IPS-NIHi11 (cell line): ENCODE data around the gene ZNF611.
"Not testable (repeated sequence)": the region's sequence is repeated elsewhere in the genome, so short reads cannot be mapped to it uniquely, and the experiment has no call there.

ENCODE experiments used
- DNase-seq: peaks from one replicate; pipeline ENCODE4 v3.0.0; 2012; ENCODE audit warnings: mixed read lengths, low spot score

Gene ZNF611

DNA sequence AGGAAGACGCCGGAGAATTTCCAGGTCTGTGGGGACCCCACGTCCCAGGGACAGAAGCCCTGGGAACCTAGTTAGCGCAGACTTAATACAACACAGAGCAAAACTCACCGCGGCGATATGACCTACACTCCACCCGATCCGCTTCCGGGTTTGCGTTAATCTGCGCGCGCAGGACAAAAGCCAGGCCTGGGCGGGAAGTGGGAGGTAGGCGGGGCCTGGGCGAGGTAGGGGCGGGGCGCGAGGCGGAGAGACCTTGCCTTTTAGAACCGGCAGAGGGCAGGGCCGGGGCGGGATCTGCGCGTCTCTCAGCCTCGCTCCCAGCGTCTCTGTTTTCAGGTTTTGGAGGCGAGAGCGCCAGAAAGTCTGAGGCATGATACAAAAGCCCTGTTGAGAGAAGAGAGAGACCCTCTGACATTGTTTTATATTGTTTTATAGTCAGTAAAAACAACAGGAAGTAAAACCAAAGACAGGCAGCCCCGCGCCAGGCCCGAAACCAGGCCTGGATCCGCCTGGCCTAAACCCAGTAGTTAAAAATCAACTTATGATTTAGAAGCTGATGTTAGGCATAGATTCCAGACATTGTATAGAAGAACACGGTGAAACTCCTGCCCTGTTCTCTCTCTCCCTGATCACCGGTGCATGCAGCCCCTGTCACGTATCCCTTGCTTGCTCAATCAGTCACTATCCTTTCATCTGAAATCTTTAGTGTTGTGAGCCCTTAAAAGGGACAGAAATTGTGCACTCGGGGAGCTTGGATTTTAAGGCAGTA lies at the start of gene ZNF611:
Gene ZNF611, minus strand, starts transcription at position 152 of the 769 bp plus-strand sequence. CDS start 19,150 bp downstream, outside the sequence.
- peak; percentile 89 for DNase-seq

DNA sequence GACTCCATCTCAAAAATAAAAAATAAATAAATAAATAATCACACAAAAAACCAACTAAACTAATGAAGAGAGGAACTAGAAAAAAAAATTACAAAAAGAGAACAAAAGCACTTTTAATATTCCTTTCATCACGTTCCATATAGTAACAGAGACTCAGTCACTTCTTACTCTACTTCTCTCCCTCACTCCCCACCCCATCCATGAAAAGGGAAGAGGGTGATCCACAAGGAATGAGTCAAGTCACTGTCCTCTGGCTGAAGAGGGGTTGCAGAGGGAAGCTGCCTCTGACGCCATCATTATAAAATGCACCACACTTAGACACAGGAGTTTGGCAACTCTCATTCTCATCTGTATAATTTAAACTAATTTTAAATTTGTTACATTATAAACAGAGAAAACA lies 48.0 kb upstream of the ZNF611 start:
- DNase-seq, result not testable (repeated sequence)

DNA sequence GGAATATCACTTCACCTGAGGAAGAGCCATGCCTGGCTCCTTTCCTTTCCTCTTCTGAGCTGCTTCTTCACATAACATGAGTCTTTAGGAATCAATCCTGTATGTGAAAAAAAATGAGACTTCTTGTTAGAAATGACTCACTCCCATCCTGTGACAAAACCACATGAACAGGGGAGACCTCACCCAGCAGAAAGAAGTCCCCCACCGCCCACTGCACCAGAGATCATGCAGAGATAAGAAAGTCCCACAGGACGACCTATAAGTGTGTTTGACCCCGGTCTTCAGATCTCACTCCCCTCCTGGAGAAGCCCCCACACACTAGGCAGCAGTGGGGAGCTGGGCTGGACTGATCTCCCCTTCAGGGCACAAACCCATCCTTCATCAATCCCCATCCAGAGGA lies 44.0 kb upstream of the ZNF611 start:
- DNase-seq, result no peak

DNA sequence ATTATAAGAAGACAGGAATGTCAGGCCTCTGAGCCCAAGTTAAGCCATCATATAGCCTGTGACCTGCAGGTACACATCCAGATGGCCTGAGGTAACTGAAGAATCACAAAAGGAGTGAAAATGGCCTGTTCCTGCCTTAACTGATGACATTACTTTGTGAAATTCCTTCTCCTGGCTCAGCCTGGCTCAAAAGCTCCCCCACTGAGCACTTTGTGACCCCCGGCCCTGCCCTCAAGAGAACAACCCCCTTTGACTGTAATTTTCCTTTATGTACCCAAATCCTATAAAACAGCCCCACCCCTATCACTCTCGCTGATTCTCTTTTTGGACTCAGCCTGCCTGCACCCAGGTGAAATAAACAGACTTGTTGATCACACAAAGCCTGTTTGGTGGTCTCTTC lies 21.6 kb upstream of the ZNF611 start:
- not testable (repeated sequence) for DNase-seq

DNA sequence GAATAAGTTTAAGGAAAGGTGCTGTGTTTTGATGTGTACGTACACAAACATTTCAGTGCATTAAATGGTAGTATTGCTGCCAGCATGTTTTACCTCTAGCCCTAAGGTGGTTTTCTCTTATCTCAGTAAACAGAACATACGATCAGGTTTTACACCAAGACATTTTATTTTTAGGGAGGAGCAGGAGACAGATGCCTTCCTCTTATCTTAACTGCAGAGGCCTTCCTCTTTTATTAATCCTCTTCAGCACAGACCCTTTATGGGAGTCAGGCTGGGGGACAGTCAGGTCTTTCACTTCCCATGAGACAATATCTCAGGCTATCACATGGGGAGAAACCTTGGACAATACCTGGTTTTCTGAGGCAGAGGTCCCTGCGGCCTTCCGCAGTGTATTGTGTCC lies 14.9 kb upstream of the ZNF611 start:
- DNase-seq, result no peak

DNA sequence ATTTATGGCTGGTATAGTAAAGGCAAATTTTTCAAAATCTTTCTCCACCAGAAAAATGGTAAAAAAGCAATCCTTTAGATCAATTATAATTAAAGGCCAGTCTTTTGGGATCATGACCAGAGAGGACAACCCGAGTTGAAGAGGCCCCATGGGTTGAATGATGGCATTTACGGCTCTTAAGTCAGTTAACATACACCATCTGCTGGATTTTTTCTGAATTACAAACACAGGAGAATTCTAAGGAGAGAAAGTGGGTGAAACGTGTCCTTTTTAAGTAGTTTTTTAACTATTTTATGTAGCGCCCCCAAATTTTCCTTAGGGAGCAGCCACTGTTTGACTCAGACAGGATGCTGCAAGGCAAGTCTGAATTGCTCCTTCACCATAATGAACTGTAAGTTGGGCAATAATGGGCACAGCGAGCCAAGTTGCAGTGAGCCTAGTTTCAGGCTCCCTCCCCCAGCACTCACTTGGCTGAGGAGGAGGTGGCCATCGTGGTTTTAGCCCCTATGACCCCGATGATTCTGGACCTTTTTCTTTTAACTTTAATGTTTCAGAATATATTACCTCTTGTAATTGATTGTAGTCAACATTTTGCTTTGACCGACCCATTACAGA lies 13.6 kb upstream of the ZNF611 start:
- peak; percentile 36 for DNase-seq

DNA sequence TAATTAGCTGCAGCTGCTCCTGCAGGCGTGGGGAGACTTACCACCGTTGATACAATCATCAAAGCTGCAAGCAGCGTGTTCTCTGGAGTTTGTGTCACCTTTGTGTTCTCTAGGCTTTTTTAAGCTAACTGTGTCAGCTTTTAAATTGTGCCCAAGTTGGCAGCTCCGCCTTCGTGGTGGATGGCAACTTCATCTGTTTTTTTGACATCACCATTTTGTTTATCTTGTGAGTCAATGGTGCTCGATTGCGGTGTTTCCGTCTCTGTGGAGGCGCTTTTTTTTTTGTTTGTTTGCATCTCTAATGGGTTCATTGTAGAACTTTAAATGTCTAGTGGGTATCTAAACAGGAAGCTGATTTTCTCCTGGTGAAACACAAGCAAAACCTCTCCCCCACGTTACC lies 11.1 kb upstream of the ZNF611 start:
- DNase-seq, result not testable (repeated sequence)

DNA sequence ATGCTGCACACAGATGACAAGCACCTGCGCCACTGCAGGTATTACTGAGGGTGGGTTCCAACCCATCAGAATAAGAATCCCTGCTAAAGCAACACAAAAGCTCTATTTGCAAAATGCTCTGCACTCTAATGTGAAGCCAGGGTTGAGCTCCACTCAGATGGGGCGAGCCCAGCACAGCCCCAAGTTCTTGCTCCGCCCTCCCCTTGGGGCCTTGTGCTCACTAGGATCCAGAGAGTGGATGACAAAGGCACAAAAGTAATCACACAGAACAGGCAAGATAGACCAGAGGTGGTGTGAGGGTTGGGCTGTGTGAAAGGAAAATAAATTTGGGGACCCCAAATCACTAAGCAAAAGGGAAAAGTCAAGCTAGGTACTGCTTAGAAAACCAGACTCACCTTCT lies 8.2 kb upstream of the ZNF611 start:
- no peak for DNase-seq

DNA sequence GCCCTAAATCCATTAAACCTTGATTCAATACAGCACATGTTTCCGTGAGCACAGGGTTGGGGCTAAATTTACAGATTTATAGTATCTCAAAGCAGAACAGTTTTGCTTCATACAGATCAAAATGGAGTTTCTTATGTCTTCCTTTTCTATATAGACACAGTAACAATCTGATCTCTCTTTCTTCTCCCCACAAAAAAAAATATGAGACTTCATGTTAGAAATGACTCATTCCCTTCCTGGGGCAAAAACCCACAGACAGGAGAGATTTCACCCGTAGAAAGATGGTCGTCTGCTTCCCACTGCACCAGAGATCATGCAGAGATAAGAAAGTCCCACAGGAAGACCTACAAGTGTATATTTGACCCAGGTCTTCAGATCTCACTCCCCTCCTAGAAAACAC lies 7.7 kb upstream of the ZNF611 start:
- DNase-seq, result no peak

DNA sequence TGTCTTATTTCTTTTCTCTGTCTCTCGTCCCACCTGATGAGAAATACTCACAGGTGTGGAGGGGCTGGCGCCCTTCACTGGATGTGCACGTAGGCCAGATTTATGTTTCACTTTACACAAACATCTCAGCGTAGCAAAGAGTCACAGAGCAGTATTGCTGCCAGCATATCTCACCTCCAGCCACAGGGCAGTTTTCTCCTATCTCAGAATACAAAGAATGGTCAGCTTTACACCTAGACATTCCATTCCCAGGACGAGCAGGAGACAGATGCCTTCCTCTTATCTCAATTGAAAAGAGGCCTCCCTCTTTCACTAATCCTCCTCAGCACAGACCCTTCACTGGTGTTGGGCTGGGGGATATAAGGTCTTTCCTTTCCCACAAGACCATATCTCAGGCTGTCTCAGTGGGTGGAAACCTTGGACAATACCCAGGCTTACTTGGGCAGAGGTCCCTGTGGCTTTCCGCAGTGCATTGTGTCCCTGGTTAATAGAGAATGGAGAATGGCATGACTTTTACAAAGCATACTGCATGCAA lies 7.2 kb upstream of the ZNF611 start:
- DNase-seq, result no peak

DNA sequence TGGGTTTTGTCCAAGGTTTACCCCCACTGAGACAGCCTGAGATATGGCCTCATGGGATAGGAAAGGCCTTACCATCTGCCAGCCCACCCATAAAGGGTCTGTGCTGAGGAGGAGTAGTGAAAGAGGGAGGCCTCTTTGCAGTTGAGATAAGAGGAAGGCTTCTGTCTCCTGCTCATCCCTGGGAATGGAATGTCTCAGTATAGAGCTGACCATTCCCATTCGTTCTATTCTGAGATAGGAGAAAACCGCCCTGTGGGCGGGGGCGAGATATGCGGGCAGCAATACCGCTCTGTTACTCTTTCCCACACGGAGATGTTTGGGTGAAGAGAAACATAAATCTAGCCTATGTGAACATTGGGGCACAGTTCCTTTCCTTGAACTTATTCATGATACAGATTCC lies 6.5 kb upstream of the ZNF611 start:
- DNase-seq, result not testable (repeated sequence)

DNA sequence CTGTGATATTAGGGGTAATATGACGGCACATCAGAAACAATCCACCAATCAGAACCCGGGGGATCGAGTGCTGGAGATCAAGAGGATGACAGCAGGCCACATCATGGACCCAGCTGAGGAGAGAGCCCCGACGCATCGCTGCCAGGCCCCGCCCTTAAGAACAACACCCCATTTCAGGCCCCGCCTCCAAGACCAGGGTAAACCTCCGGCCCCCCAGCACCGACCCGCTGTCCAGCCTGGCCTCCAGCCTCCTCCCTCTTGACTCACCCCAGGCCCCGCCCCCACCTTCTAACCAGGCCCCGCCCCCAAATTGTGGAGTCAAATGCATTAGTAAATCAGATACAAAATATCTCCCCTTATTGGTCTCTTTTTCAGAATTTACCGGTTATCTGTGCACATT lies 4.7 kb upstream of the ZNF611 start:
- peak; percentile 36 for DNase-seq

DNA sequence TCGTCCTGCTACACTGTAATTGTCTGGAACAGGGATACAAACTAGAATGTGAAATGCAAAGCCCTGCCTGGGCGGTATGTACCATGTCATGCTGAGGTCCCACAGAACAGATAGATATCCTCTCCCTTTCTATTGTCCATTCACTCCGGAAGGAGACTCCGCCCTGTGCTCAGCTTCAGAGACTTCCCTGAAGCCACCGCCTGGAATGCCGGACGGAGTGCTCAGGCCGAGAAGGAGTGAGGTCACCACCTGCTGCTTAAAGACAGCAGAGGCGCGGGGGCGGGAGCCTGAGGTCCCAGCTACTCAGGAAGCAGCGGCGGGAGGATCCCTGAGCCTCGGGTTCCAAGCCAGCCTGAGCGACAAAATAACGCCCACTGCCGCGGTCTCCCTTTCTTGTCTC lies 890 bp upstream of the ZNF611 start:
- peak; percentile 71 for DNase-seq

DNA sequence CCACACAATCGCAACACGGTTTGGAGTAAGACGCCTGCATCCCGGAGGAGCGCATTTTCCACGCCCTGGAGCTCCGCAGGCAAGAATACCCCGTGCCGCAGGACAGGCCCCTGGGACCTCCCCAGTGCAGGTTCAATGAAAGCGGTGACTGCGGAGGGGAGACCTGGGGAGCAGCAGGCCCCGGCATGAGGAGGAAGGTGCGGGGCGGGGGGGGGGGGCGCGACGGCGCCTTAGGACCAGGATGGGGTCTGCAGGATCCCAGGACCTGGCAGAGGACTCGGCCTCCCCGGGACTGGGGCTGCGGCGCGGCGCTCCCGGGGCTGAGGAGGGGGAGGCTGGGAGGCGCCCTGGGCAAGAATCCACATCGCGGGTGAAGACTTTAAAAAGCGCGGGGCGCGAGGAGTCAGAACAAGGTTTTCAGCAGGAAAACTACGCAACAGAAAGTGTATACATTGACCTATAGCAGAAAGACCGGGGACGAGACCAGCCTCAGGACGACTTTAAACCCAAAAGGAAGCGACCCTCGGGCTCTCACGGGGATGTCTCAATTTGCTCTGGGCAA lies 432 bp downstream of the ZNF611 start:
- DNase-seq, result peak; percentile 24

DNA sequence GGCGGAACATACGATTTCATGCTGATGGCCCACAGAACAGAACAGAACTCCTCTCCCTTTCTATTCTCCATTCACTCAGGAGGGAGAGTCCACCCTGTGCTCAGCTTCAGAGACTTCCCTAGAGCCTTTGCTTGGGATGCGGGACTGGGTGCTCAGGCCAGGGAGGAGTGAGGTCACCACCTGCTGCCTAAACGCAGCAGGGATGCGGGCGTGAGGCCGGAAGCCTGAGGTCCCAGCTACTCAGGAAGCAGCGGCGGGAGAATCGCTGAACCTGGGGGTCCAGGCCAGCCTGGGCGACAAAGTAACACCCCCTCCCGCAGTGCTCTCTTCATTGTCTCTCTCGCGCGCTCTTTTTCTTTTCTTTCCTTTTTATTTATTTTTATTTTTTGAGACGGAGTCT lies 8.8 kb downstream of the ZNF611 start:
- not testable (repeated sequence) for DNase-seq

DNA sequence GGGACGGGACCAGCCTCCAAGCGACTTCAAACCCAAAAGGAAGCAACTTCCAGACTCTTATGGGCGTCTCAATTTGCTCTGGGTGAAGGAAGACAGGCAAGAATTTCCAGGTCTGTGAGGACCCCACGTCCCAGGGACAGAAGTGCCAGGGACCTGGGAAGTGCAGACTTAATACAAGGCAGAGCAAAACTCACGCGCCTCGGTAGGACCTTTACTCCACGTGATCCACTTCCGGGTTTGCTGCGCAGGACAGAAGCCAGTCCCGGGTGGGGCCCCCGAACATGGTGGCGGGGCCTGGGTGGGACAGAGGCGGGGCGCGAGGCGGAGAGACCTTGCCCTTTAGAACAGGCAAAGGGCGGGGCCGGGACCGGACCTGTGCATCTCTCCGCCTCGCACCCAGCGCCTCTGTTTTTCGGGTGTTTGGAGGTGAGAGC lies 9.3 kb downstream of the ZNF611 start:
- no peak for DNase-seq

DNA sequence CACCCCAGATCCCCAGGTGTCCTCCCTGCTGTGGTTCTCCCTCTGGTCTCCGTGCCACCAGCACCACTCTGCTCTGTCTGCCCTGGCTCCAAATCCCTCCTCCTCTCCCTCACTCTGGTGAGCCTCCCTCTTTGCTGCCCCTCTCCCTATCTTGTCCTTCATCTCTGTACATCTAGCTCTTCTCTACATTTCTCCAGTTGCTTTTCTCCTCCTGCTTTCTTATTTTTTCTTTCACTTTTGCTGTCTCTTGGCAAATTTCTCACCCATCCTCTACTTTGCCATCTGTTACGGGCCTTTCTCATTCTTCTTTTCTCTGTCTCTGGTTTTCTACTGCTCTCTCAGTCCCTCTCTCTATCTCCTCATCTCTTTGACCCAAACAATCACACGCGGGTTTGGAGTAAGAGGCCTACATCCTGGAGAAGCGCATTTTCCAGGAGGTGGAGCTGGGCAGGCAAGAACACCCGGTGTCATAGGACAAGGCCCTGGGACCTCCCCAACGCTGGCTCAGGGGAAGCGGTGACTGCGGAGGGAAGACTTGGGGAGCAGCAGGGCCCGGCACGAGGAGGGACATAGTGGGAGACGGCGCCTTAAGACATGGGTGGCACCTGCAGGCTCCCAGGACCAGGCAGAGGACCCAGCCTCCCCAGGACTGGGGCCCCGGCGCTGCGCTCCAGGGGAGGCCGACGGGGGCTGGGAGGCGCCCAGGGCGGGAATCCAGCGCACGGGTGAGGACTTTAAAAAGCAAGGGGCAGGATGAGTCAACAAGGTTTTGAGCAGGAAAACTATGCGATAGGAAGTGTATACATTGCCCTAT lies 9.9 kb downstream of the ZNF611 start:
- no peak for DNase-seq

DNA sequence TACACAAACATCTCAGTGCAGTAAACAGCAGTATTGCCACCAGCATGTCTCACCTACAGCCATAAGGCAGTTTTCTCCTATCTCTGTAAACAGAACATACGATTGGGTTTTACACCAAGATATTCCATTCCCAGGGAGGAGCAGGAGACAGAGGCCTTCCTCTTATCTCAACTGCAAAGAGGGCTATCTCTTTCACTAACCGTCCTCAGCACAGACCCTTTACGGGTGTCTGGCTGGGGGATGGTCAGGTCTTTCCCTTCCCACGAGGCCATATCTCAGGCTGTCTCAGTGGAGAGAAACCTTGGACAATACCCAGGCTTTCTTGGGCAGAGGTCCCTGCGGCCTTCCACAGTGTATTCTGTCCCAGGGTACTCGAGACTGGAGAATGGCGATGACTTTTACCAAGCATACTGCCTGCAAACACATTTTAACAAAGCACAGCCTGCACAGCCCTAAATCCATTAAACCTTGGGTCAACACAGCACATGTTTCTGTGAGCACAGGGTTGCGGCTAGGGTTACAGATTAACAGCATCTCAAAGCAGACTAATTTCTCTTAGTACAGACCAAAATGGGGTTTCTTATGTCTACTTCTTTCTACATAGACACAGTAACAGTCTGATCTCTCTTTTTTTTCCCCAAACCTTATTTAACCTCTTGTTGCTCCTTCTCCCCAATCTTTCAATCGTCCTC lies 10.8 kb downstream of the ZNF611 start:
- not testable (repeated sequence) for DNase-seq

DNA sequence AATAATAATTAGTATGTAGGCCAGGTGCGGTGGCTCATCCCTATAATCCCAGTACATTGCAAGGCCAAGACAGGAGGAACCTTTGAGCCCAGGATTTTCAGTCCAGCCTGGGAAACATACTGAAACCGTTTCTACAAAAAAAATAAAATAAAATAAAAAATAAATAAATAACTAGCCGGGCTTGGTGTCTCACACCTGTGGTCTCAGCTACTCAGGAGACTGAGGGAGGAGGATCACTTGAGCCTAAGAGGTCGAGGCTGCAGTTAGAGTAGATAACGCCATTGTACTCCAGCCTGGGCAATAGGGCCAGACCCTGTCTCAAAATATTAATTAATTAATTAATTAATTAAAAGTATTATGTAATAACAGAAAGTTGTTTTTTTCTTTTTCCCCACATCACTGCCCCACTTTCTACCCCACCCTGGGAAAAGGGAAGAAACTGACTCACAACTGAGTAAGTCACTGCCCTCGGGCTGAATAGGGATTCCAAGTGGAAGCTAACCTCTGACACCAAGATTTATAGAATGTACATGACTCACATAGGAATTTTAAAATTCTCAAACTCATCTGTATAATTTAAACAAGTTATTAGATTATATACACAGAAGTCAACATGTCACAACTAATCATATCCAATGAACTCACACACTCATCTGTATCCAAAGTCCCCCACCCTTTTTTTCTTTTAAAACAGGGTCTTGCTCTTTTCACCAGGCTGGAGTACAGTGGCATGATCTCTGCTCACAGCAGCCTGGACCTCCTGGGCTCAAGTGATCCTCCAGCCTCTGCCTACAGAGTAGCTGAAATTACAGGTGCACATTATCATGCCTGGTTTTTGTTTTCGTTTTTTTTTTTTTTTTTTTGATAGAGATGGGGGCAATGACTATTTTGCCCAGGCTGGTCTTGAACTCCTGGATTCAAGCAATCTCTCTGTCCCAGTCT lies 12.5 kb downstream of the ZNF611 start:
- no peak for DNase-seq

DNA sequence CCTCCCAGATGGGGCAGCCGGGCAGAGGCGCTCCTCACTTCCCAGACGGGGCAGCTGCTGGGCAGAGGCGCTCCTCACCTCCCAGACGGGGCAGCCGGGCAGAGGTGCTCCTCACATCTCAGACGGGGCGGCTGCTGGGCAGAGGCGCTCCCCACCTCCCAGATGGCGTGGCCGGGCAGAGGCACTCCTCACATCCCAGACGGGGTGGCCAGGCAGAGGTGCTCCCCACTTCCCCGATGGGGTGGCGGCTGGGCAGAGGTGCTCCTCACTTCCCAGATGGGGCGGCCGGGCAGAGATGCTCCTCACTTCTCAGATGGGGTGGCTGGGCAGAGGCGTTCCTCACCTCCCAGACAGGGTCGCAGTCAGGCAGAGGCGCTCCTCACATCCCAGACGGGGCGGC lies 14.3 kb downstream of the ZNF611 start:
- DNase-seq, result not testable (repeated sequence)
